ENCODE measurements around the gene LDB2. TPM values are rescaled to one million over a fixed set of nuclear protein-coding genes. Genes with fewer than 3 reads are reported as not detected.

LDB2 gene
- total and polyA plus RNA-seq, 2 of the 8 experiments (the other 6 are each of a cell fraction or from before 2014, with no cell fraction given), result 57.0 to 140 TPM

- WGBS, 2 experiments (ENCODE audit: extremely low coverage in 1 of 2, insufficient coverage in 1 of 2, insufficient read length in 1 of 2, insufficient replicate concordance in 2 of 2, low coverage in 1 of 2, low lambda C conversion rate in 2 of 2, missing lambda C conversion rate in 1 of 2), result 92% methylated on average over 4 of the region's 4 CpGs; no CpG with 5 or more reads in 1 of the 2 experiments
- no peak overlapping the region for H4K91ac ChIP-seq (replicated peaks; ENCODE audit: insufficient read length, low read length)
These were observed 252.0 kb downstream of the LDB2 start for GRCh38 chr4:16646459-16646858.

More at GRCh38 chr4:16646459-16646858, 252.0 kb downstream of the LDB2 start:
- no peak overlapping the region for H3K14ac ChIP-seq (ENCODE audit: insufficient read length)
- H2AFZ ChIP-seq (ENCODE audit: low read length), result no peak overlapping the region
- H3K79me2 ChIP-seq (ENCODE audit: control insufficient read depth in 1 of 2, insufficient read depth in 2 of 2, low read length in 2 of 2), result no peaks in the 10 kb centered on the region
- no peak overlapping the region for H2BK20ac ChIP-seq (ENCODE audit: low read length)
- no peaks in the 10 kb centered on the region for H3K23me2 ChIP-seq (ENCODE audit: low read depth, low read length)
- no peak overlapping the region for H2AK5ac ChIP-seq (ENCODE audit: low read depth, low read length)
- no peaks in the 10 kb centered on the region for H3K27me3 ChIP-seq (replicated peaks in 1 of 4; ENCODE audit: control insufficient read depth in 3 of 4, extremely low read depth in 1 of 4, insufficient read depth in 3 of 4, low read length in 3 of 4)
- H3K4me1 ChIP-seq (replicated peaks in 1 of 4; ENCODE audit: control insufficient read depth in 3 of 4, insufficient read depth in 4 of 4, low read length in 3 of 4), result no peaks in the 10 kb centered on the region
- no peak overlapping the region for H2BK5ac ChIP-seq (ENCODE audit: low read depth, low read length)
- H3K56ac ChIP-seq (replicated peaks; ENCODE audit: insufficient read length, low read depth, low read length), result no peak overlapping the region
- no peak overlapping the region for H3K23ac ChIP-seq (ENCODE audit: insufficient read length)
- POLR2A ChIA-PET (ENCODE audit: partially characterized antibody), result no interaction called here
- no peaks in the 10 kb centered on the region for H4K20me1 ChIP-seq (replicated peaks in 1 of 2; ENCODE audit: control insufficient read depth in 1 of 2, insufficient read depth in 2 of 2, low read length in 2 of 2)
- no peaks in the 10 kb centered on the region for H3K36me3 ChIP-seq (ENCODE audit: control insufficient read depth in 2 of 4, insufficient read depth in 4 of 4, low read length in 3 of 4)
- no peak overlapping the region for H2BK12ac ChIP-seq (ENCODE audit: low read depth, low read length)
- H4K8ac ChIP-seq (ENCODE audit: extremely low read depth, insufficient read depth, low read length), result no peak overlapping the region
- no peak overlapping the region for H3K27ac ChIP-seq (ENCODE audit: low read depth, low read length)
- no peak overlapping the region for H2BK15ac ChIP-seq (ENCODE audit: low read length)
- no peak overlapping the region for H3K4ac ChIP-seq (replicated peaks; ENCODE audit: insufficient read length, low read depth, low read length)
- DNase-seq (ENCODE audit: low read depth in 1 of 2, low spot score in 2 of 2), result no peak
- no peak overlapping the region for H3K4me2 ChIP-seq (ENCODE audit: insufficient read depth in 1 of 2, low read depth in 2 of 2, low read length in 2 of 2)
- FAIRE-seq, result no peak
- CTCF ChIA-PET (ENCODE audit: partially characterized antibody), result interaction anchor here (1.3 kb wide), 1 partner anchor 17 kb away, joined by 3 read pairs; no protein-coding TSS in a partner anchor
- H3K9me3 ChIP-seq (ENCODE audit: insufficient read depth in 2 of 2, low read depth in 1 of 2, low read length in 1 of 2), result no peaks in the 10 kb centered on the region
- no peak overlapping the region for H4K5ac ChIP-seq (ENCODE audit: insufficient read length, low read depth, low read length)
- H3K4me3 ChIP-seq (ENCODE audit: extremely low read depth in 1 of 4, insufficient read depth in 2 of 4, low read depth in 3 of 4, low read length in 4 of 4), result no peak overlapping the region
- H2BK120ac ChIP-seq (replicated peaks; ENCODE audit: low read depth, low read length), result no peak overlapping the region
- H3K79me1 ChIP-seq (ENCODE audit: low read depth, low read length), result no peaks in the 10 kb centered on the region
- no peak overlapping the region for H3K18ac ChIP-seq (ENCODE audit: extremely low read depth, low read length)
- no peak overlapping the region for H3K9ac ChIP-seq (replicated peaks in 1 of 4; ENCODE audit: extremely low read depth in 1 of 4, low read depth in 3 of 4, low read length in 3 of 4)

Measured in H1 (cell line).